Hindlimb muscle (tissue), 1 donor: ENCODE data around the gene MZT1. TPM values are rescaled to one million over a fixed set of nuclear protein-coding genes. Genes with fewer than 3 reads are reported as not detected.

Experiments used
- DNase-seq: peaks from one replicate; pipeline ENCODE4 v3.0.0-alpha.2; 2013
- polyA plus RNA-seq: library from polyadenylated mRNA; unstranded; fragments of 120-200 nt; gene quantifications from one replicate; pipeline ENCODE4 v1.2.1, GENCODE V29; 2013; ENCODE audit not compliant: insufficient read length

MZT1 gene
- polyA plus RNA-seq, 1 donor: 24.1 TPM

DNA sequence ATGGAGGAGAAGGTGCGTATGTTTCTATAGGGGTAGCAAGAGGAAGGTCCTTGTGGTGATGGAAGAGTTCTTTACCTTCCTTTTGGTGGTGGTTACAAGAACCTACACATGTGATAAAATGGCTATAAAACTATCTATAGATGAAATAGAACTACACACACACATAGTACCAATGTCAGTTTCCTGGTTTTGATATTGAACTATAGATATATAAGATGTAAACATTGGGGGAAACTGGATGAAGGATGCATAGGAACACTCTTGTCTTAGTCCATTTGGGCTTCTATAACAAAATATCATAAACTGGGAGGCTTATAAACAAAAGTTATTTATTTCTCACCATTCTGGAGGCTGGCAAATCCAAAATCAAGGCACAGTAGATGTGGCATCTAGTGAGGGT is 47.1 kb downstream of the MZT1 start:
- no peak for DNase-seq

DNA sequence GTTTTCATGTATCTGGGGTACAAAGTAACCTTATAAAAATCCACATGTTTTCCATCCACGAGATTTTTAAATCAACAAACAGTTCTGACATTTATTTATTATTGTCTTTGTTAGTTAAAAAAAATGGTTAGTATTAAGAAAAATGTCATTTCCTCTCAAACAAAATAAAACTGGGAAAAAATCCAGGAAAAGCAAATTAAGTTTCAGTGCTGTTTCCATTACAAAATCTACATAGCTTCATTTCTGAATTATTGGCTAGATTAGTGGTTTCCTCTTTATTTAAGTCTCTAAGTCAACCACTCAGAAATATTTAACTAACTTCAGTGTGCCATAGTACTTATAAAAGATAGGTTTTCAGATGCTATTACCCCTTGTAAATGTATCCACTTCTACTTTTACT is 49.1 kb downstream of the MZT1 start:
- no peak for DNase-seq

DNA sequence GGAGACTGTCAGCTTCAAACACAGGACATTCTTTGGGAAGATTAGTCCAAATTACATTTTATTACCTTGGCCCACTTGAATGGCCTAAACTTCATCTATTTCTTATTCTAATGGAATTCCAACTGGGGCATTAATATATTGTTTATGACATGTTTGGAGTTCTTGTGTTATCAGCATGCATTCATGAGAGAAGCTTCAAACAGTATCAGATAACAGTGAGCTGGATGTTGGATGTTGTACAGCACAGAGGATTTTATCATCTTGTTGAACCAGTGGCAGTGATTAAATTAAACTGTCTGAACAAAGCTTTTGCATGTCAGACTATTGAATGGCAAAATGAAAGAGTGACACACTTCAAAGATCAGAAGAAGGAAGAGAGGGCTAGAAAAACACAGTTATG is 50.0 kb downstream of the MZT1 start:
- DNase-seq: no peak

DNA sequence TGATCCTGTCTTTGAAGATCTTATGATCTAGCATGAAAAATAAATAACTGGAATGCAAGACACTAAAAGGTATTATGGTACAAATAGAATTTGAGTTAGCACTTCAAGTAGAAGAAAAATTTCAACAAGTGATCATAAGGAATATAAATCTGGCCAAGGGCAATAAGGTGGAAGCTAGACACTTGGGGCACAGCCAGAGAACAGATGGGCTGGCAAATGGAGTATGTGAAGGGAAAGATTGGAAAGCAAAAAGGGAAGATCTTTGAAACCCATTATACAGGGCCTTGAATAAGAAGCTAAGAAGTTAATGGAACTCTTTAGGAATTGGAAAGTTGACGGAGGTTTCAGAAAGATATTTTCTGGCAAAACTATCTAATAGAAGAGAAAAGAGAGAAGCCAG is 61.0 kb downstream of the MZT1 start:
- DNase-seq: no peak

DNA sequence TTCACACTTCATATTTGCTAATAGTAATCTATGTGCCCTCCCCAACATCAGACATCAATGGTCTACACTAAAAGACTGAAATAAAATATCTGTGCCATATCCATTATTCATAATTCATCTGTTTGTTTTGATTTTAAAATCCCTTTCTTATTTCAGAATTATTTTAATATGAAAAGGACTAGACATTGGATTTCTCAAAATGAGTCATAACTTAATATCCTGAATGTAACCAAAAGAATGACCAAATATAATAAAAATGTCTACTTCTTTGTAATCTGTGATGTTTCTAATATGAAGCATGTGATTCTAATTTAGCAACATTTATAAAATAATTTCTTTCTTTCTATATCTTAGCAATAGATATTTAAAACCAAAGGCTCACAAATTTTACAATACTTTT is 64.9 kb downstream of the MZT1 start:
- DNase-seq: no peak

Other genes with a start within 250 kb of the MZT1 start
- 3.6 TPM for gene BORA, start 294 bp upstream of the MZT1 start, polyA plus RNA-seq
- gene DIS3, start 54.3 kb upstream of the MZT1 start, polyA plus RNA-seq: 17.2 TPM
- gene PIBF1, start 54.5 kb upstream of the MZT1 start, polyA plus RNA-seq: 19.1 TPM